ENCODE data around the gene SF3B3. TPM values are rescaled to one million over a fixed set of nuclear protein-coding genes. Genes with fewer than 3 reads are reported as not detected.

SF3B3 gene
- total RNA-seq, 1 donor from 2014 or later: 463 TPM

GRCh38 chr16:70589998-70590471 lies 66.4 kb downstream of the SF3B3 start:
- DNase-seq: no peak
- no peak overlapping the region for H3K4me3 Mint-ChIP-seq
- no peaks in the 10 kb centered on the region for H3K27me3 Mint-ChIP-seq
- no peak overlapping the region for H3K27ac Mint-ChIP-seq
- no peaks in the 10 kb centered on the region for H3K9me3 Mint-ChIP-seq
- intact Hi-C loops (cut with micrococcal nuclease): no loop called here
- ChIA-PET CTCF (no interaction called here), POLR2A (no interaction called here)
- ATAC-seq (ENCODE audit: low read depth): no peak
- no peaks in the 10 kb centered on the region for H3K4me1 Mint-ChIP-seq
- H3K36me3 Mint-ChIP-seq (ENCODE audit: low read depth): no peaks in the 10 kb centered on the region
- TF ChIP-seq CTCF (IDR thresholded peaks at IDR 0.05): no peak

GRCh38 chr16:70590722-70591415 lies 67.3 kb downstream of the SF3B3 start:
- POLR2A ChIA-PET: no interaction called here
- no peak overlapping the region for H3K27ac Mint-ChIP-seq
- no peak for ATAC-seq (ENCODE audit: low read depth)

GRCh38 chr16:70591615-70592014 lies 68.0 kb downstream of the SF3B3 start:
- TF ChIP-seq CTCF (IDR thresholded peaks at IDR 0.05): no peak
- no peak overlapping the region for H3K27ac Mint-ChIP-seq
- CTCF ChIA-PET: no interaction called here
- no peak for DNase-seq
- intact Hi-C loops (cut with micrococcal nuclease): no loop called here
- POLR2A ChIA-PET: no interaction called here
- H3K4me1 Mint-ChIP-seq: no peaks in the 10 kb centered on the region
- H3K36me3 Mint-ChIP-seq (ENCODE audit: low read depth): no peaks in the 10 kb centered on the region
- H3K27me3 Mint-ChIP-seq: no peaks in the 10 kb centered on the region
- no peak overlapping the region for H3K4me3 Mint-ChIP-seq
- H3K9me3 Mint-ChIP-seq: no peaks in the 10 kb centered on the region
- no peak for ATAC-seq (ENCODE audit: low read depth)

More at GRCh38 chr16:70590722-70591415, 67.3 kb downstream of the SF3B3 start:
- H3K36me3 Mint-ChIP-seq (ENCODE audit: low read depth): no peaks in the 10 kb centered on the region
- H3K27me3 Mint-ChIP-seq: no peaks in the 10 kb centered on the region
- intact Hi-C loops (cut with micrococcal nuclease): no loop called here
- DNase-seq: no peak
- no peaks in the 10 kb centered on the region for H3K9me3 Mint-ChIP-seq
- TF ChIP-seq CTCF (IDR thresholded peaks at IDR 0.05): no peak
- no peaks in the 10 kb centered on the region for H3K4me1 Mint-ChIP-seq
- H3K4me3 Mint-ChIP-seq: no peak overlapping the region
- CTCF ChIA-PET: no interaction called here

GRCh38 chr16:70592106-70592571 lies 68.5 kb downstream of the SF3B3 start:
- H3K27me3 Mint-ChIP-seq: no peaks in the 10 kb centered on the region
- POLR2A ChIA-PET: no interaction called here

GRCh38 chr16:70593544-70593943 lies 69.9 kb downstream of the SF3B3 start:
- H3K27ac Mint-ChIP-seq: no peak overlapping the region
- ChIA-PET POLR2A (no interaction called here), CTCF (no interaction called here)
- DNase-seq (no peak), ATAC-seq (ENCODE audit: low read depth) (no peak)
- H3K4me3 Mint-ChIP-seq: no peak overlapping the region
- TF ChIP-seq CTCF (IDR thresholded peaks at IDR 0.05): no peak
- intact Hi-C loops (cut with micrococcal nuclease): no loop called here
- no peaks in the 10 kb centered on the region for H3K4me1 Mint-ChIP-seq
- H3K27me3 Mint-ChIP-seq: no peaks in the 10 kb centered on the region
- H3K9me3 Mint-ChIP-seq: no peaks in the 10 kb centered on the region
- H3K36me3 Mint-ChIP-seq (ENCODE audit: low read depth): no peaks in the 10 kb centered on the region

More at GRCh38 chr16:70592106-70592571, 68.5 kb downstream of the SF3B3 start:
- no peaks in the 10 kb centered on the region for H3K4me1 Mint-ChIP-seq
- ATAC-seq (ENCODE audit: low read depth) (no peak), DNase-seq (no peak)
- CTCF ChIA-PET: no interaction called here
- intact Hi-C loops (cut with micrococcal nuclease): no loop called here
- no peak overlapping the region for H3K27ac Mint-ChIP-seq
- no peak overlapping the region for H3K4me3 Mint-ChIP-seq
- H3K9me3 Mint-ChIP-seq: no peaks in the 10 kb centered on the region
- no peak for TF ChIP-seq CTCF (IDR thresholded peaks at IDR 0.05)
- H3K36me3 Mint-ChIP-seq (ENCODE audit: low read depth): no peaks in the 10 kb centered on the region

Data from activated B cell treated with CpG ODN at 0.5 μM for 24 hours (primary cell).